Activated effector memory CD4-positive, alpha-beta T cell treated with anti-CD3 and anti-CD28 coated beads, Interleukin-2, amount 50 U/mL, for 16 hours (primary cell): ENCODE data around the gene HLA-F.

ENCODE experiments used
- DNase-seq: peaks from one replicate; pipeline ENCODE4 v3.0.0-alpha.2; 2020

The HLA-F gene

GRCh38 chr6:29724937-29725869, 2.0 kb downstream of the HLA-F start:
- DNase-seq, result no peak

DNA sequence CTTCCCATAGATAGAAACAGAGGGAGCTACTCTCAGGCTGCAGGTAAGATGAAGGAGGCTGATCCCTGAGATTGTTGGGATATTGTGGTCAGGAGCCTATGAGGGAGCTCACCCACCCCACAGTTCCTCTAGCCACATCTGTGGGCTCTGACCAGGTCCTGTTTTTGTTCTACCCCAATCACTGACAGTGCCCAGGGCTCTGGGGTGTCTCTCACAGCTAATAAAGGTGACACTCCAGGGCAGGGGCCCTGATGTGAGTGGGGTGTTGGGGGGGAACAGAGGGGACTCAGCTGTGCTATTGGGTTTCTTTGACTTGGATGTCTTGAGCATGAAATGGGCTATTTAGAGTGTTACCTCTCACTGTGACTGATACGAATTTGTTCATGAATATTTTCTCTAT, 2.8 kb downstream of the HLA-F start:
- no peak for DNase-seq

DNA sequence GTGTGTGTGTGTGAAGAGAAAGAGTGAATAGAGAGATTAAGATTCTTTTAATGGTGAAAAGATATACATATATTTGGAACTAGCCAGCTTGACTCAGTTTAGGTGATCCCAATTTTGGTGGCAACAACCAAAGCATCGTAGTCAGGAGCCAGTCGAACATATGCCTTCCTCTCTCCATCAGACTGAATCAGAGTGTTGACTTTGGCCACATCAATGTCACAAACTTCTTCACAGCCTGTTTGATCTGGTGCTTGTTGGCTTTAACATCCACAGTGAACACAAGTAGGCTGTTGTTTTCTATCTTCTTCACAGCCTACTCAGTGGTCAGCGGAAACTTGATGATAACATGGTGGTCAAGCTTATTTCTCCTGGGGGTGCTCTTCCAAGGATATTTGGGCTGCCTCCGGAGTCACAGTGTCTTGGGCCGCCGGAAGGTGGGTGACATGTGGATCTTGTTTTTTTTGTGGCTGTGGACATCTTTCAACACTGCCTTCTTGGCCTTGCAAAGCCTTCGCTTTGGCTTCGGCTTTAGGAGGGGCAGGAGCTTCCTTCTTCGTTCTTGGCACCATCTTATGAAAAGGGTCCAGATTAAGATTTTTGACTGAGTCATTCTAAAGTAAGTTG, 3.4 kb downstream of the HLA-F start:
- no peak for DNase-seq

DNA sequence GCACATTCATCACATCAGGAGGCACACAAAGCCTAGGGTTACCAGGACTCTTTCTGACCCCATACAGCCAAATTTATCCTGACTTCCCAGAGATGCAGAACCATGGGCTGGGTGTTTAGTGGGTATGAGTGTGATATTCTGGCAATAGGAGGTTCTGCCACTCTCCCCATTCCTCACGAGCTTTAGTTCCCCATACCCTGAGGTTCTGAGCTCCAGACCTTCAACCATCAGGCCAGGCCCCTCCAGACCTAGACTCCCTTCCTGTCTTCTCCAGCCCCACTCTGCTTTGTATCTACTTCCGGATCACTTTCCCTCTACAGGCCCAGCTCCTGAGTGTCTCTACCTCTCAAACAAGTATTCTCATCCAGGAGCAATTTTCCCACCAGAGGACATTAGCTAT, 4.4 kb downstream of the HLA-F start:
- no peak for DNase-seq

DNA sequence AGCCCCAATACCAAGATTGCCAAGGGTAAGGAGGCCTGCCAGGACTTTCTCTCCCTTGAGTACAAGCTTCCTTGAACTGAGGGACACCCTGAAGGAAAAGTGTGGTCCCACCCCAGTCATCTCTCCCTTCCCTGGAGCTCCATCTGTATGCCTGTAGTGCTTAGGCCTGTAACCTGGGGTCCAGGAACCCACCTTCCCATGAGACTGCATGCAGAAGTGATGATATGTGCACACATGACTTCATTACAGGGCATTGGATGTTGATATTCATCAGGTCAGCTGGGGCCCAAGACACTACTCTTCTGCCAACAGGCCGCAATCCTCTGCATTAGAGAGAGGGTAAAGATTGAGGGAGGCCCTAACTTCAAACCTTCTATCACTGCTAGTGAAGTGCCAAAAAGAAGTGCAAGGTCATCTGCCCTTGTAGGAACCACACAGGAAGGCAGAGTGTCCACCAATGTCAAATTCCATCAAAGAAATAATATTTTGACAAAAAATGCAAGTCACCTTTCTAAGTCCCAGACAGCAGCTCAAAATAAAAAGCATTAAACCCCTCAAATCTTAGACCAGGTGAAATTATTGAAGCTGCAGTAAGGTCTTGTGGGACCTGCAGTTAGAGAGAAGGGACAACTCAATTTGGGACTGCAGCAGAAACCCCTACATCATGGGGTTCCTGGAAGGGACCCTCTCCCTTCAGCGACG, 5.1 kb downstream of the HLA-F start:
- no peak for DNase-seq

- no peak for DNase-seq
Observed at GRCh38 chr6:29728875-29729270, 5.6 kb downstream of the HLA-F start.

DNA sequence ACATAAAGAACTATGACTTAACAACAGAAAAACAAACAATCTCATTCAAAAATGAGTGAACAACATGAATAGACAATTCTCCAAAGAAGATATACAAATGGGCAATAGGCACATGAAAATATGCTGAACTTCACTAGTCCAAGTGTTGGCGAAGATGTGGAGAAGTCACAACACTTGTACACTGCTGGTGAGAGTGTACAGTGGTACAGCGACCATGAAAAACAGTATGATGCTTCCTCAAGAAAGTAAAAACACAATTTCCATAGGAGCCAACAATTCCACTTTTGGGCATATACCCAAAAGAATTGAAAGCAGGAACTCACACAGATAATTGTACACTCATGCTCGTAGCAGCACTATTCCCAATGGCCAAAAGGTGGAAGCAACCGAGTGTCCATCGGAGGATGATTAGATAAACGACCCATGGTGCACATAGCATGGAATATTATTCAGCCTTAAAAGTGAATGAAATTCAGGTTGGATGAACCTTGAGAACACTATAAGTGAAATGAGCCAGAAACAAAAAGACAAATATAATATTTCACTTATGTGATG, 6.6 kb downstream of the HLA-F start:
- no peak for DNase-seq

DNA sequence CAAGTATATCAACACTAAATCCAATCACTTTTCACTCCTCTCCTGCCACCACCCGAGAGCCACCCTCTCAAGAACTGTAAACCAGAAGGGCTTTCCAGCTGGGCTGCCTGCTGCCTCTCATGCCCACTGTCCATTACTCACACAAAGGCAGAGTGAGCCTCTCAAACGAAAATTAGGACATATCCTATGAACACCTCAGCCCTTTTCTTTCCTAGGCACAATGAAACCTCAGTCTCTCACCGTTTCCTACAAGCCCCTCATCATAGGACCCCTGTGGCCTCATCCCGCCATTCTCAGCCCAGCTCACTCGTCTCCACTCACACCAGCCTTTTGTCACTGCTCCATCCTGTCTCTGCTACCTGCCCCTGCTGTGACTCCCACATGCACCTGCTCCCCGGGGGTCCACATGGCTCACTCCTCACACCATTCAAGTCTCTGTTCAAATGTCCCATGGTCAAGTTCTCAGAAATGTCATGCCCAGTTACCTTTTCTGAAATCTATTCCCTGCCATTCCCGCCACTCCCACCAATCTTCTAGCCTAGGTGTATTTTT, 7.4 kb downstream of the HLA-F start:
- DNase-seq, result no peak

- DNase-seq, result no peak
Observed at GRCh38 chr6:29731281-29731680, 8.0 kb downstream of the HLA-F start.

DNA sequence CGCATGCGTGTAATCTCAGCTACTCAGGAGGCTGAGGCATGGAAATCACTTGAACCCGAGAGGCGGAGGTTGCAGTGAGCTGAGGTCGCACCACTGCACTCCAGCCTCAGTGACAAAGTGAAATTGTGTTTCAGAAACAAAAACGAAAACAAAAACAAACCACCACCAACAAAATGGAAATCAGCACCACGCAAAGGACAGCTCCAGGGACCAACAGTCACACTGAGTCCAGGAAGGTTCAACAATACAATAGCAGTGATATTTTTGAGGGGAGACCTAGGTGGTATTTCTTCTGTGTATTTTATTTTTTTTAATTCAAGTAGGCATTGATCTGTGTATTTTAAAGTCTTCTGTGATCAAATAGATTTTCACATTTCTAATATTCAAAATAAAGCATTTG, 9.8 kb downstream of the HLA-F start:
- no peak for DNase-seq

DNA sequence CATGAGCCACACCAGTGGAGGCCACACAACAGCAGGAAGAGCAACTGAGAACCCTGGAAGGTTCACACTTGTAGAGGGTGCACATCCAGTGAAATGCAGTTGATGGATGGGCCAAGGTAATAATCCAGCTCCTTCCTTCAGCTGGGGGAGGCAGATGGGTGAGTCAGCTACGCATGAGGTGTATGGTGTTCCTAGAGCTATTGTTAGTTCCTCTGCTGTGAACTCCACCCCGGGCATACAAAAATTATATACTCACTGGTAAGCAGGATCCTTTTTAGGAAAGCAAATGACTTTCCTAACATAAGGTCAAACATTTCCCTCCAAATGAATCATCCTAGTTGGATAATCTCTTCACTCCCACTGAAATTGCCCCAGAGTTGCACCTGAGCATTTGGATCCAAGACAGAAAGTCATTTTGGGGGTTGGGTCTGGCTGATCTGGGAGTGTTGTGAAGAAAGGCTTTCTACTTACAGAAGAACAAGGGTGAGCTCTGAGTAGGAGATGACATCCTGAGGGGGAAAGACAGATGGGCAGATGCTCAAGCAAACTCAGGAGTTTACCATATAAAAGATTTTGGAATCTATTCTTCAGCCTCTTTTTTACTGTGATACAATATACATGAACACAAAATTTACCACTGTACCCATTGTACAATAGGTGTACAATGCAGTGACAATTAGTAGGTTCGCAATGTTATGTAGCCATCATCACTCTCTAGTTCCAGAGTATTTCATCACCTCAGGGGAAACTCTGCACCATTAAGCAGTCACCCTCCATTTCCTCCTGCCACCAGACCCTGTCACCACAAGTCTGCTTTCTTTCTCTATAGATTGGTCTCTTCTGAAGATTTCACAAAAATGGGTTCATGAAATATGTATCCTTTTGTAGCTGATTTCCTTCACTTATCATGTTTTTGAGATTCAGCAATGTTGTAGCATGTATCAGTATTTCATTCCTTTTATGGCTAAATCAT, 11.1 kb downstream of the HLA-F start:
- no peak for DNase-seq

GRCh38 chr6:29736563-29736962, 13.3 kb downstream of the HLA-F start:
- no peak for DNase-seq

DNA sequence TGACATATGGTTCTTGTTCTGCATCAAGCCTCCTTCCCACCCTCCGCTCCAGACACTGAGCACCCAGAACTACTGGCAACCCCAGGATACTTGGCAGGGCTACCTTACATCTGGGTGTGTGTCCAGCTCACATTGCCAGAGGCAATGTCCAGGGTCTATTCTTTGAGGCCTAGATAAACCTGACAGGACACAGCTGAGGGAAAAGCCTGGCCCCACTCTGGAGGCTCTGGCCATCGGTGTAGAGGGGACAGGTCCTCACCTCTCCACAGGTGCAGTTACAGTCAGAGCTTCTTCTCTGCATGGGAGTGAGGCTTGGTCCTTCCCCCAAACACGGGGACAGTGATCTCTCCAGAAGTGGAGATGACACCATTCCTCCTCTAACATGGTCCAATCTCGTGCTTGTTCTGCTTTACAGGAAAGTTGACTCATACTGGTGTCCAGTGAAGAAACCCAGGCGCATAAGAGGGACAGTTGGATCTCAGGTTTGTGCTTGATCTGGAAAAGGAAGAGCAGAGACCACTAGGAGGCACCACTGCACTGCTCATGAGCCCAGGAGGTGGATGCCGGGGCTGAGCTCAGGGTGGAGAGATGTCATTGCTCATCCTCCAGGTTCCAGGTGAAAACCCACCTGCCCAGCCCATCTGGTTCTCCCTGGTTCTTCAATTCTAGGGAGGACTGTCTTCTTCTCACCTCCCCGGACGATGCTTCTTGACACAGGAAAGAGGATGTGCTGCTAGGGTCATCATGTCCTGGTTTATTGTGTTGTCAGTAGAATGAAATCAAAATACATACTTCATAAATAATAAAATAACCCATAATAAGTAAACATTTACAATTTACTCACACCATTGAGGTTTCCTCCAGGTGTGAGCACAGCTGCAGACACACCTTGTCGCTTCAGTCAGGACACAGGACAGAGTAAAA, 14.7 kb downstream of the HLA-F start:
- peak; percentile 85 for DNase-seq

DNA sequence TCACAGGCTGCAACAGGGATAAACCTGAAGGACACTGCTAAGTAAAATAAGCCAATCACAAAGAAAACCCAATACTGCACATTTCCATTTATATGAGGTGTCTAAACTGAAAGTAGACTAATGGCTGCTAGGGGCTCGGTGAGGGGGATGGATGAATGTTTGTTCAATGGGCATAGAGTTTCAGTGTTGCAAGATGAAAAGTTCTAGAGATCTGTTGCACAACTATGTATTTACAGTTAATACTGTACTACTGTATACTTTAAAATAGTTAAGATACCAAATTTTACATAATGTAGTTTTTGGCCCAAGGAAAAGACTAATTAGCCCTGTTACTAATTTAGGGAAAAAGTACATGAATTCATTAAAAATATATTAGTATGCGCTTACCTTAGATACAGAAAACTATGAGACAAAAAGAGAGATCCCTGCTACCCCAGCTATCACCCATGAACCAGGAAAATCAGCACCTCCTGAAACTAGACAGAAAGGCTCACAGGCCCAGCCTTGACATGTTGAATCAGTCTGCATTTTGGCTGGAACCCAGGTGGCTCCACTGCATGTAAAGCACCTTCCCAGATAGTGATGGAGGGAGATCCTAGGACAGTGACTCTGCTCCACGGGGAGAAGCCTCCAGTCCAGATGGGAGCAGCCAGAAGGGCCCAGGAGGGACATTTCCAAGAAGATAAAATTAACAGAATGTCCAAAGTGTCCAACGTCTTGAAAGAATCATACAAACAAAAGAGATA, 16.1 kb downstream of the HLA-F start:
- no peak for DNase-seq

- no peak for DNase-seq
Observed at GRCh38 chr6:29739882-29740261, 16.6 kb downstream of the HLA-F start.

GRCh38 chr6:29741592-29741991, 18.4 kb downstream of the HLA-F start:
- DNase-seq, result no peak

DNA sequence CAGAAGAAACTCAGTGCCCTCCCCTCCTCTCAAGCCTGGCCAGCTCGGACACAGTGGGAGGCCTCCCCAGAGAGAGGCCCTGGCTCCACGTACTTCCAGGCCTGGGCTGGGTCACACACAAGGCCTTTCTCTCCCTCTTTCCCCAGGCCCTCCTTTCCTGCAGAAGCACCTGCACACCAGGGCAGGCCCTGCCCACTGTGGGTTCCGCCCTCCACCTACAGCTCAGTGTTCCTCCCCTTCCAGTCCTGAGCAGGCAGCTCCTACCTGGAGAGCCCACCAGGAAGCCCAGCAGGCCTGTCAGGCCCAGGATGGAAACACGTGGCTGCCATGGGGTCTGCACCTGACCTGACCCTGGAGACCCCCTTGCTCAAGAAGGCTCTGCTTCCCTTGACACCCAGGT, 18.9 kb downstream of the HLA-F start:
- DNase-seq, result no peak

- no peak for DNase-seq
Observed at GRCh38 chr6:29743025-29743424, 19.8 kb downstream of the HLA-F start.

- DNase-seq, result peak; percentile 30
Observed at GRCh38 chr6:29743568-29743967, 20.3 kb downstream of the HLA-F start.

DNA sequence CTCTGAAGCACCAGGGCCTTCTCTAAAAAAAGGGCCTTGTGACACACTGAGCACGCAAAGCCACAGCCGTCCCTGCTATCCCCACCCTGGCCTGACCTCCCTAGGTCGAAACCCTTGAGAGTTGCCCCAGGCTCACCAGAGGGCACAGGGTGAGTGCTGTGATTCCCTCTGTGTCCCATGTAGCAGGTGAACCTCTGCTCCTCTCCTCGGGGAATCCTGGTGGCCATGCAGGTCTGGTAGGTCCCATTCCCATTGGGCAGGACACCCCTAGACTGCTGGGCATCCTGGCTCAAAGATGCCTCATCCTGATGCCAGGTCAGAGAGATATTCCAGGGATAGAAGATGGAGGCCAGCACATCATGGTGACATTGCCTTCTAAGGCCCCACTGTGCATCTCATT, 20.9 kb downstream of the HLA-F start:
- DNase-seq, result peak; percentile 51
